GM18517 (cell line): ENCODE data around the gene NARS2.

Experiments
- ATAC-seq: cut with Tn5 transposase; IDR thresholded peaks from one replicate; pipeline ENCODE4 v1.9.1; 2021; ENCODE audit warnings: mild to moderate bottlenecking, moderate library complexity; ENCODE audit not compliant: unreplicated experiment

NARS2 gene

GRCh38 chr11:78417175-78417887 is 157.3 kb downstream of the NARS2 start, which contains the start of gene GAB2:
GAB2 (minus strand) TSS chr11:78417820; CDS start chr11:78417720, 100 bp downstream.
- ATAC-seq: peak; percentile 10

GRCh38 chr11:78416285-78417174 is 158.1 kb downstream of the NARS2 start:
- ATAC-seq: peak; percentile 63

GRCh38 chr11:78415338-78415737 is 159.3 kb downstream of the NARS2 start:
- no peak for ATAC-seq

DNA sequence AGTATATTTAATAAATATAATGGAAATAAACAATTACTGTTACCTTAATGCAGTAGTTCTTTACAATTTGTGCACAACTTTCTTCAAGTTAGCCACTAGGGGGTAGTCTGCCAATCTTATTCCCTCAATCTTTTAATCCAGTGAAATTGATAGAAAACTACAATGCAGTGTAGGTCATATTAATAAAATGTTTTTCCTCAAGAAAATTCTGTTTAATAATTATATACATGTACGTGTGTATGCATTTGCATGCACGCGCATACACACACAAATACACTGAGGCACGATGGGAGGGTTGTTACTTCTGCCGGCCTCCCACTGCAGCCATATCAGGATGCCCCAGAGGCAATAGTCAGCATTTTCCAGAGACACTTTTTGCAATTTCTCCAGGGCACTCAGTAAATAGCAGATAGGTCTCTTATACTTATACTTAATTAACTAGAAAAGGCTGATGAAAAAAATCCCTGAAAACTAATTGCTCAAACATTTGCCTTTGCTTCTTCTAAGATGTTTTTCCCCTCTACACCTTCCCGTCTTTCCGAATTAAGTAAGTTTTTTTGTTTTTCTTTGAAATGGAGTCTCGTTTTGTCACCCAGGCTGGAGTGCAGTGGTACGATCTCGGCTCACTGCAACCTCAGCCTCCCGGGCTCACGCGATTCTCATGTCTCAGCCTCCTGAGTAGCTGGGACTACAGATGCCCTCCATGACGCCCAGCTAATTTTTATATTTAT is 160.2 kb downstream of the NARS2 start:
- ATAC-seq: no peak

DNA sequence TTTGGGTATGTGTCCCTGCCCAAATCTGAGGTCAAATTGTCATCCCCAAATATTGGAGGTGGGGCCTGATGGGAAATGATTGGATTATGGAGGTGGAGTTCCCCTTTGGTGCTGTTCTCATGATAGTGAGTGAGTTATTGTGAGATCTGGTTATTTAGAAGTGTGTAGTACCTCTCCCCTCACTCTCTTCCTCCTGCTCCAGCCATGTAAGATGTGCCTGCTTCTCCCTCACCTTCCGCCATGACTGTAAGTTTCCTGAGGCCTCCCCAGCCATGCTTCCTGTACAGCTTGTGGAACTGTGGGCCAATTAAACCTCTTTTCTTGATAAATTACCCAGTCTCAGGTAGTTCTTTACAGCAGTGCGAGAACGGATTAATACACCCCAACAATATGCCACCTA is 166.0 kb downstream of the NARS2 start:
- no peak for ATAC-seq

DNA sequence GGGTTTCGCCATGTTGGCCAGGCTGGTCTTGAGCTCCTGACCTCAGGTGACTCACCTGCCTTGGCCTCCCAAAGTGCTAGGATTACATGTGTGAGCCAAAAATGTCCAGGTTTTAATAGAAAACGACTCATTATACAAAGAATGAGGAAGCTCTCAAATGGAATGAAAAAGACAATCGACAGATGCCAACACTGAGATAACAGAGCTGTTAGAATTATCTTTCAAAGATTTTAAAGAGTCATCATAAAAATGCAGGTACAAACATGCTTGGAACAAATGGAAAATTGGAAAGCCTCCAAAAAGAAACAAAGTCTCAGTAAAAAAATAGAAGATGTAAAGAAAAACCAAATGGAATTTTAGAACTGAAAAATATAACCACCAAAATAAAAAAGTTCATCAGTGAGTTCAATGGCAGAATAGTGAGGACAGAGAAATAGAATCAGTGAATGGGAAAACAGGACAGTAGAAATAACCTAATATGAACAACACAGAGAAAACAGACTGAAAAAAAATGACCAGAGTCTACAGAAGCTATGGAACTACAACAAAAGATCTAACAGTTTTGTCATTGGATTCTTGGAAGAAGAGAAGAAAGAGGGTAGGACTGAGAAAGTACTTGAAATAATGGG is 168.0 kb downstream of the NARS2 start:
- ATAC-seq: no peak

DNA sequence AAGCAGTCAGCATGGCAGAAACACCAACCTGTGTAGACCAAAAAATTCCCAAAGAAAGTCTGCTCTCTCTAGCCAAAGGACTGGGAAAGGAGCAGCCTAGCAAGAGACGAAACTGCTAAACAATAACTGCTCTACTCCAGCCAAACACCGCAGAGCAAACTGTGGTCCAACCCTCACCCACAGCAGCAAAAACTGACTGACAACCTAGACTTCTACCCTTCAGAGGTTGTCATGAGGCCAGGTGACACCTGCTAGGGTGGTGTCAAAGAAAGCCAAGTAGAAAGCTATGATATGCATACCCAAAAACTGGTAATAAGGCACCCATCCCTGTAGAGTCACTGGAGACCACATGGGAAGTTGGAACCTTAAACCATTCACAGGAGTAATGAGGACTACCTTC is 168.9 kb downstream of the NARS2 start:
- ATAC-seq: no peak

DNA sequence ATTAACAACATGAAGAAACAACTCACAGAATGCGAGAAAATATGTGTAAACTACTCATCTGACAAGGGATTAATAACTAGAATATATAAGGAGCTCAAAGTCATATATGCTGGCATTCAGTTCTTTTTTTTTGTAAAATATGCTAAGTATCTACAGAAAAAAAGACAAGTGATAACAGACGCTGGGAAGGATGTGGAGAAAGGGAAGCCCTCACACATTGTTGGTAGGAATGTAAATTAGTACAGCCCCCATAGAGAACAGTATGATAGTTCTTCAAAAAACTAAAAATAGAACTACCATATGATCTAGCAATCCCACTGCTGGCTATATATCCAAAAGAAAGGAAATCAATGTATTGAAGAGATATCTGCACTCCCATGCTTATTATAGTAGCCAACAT is 170.9 kb downstream of the NARS2 start:
- ATAC-seq: no peak

DNA sequence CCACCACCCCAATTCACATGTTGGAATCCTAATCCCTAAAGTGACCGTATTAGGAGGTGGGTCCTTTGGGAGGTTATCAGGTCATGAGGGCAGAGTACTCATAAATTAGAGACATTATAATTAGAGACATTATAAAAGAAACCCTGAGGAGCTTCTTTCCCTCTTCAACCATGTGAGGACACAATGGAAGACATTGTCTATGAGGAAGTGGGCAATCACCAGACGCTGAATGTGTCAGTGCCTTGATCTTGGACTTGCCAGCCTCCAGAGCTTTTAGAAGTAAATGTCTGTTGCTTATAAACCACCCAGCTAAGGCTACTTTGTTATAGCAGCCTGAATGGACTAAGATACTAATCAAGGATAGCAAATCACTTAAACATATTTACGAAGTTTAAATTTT is 171.8 kb downstream of the NARS2 start:
- ATAC-seq: no peak

DNA sequence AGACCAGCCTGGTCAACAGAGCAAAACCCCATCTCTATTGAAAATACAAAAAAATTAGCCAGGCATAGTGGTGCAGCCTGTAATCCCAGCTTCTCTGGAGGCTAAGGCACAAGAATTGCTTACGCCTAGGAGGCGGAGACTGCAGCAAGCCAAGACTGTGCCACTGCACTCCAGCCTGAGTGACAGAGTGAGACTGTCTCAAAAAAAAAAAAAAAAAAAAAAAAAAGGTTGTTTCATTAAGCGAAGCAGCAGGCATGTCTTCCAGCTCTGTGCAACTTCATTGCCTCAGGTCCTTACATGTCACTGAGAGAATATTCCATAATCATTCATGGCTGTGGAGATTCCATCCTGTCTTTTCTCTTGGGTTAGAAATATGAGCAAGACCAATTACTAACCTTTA is 174.0 kb downstream of the NARS2 start:
- no peak for ATAC-seq

- no peak for ATAC-seq
These were observed 174.5 kb downstream of the NARS2 start for GRCh38 chr11:78400116-78400515.

DNA sequence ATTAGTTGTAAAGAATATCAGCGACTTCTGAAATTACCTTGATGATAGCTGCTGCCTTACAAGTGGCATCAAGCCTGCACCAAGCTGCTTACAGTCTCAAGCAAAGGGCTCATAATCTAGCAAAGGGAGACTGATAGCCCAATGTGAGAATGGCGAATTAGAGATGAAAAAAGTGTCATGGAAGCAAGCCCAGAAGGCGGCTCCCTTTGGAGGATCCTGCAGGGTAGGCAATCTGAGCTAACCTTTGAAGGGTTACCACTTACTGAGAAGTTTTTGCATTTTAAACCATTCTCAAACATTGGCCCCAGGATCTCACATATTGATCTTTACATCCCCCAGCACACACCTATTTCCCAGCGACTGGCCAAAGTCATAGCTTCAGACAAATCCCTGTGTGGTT is 175.5 kb downstream of the NARS2 start:
- no peak for ATAC-seq

DNA sequence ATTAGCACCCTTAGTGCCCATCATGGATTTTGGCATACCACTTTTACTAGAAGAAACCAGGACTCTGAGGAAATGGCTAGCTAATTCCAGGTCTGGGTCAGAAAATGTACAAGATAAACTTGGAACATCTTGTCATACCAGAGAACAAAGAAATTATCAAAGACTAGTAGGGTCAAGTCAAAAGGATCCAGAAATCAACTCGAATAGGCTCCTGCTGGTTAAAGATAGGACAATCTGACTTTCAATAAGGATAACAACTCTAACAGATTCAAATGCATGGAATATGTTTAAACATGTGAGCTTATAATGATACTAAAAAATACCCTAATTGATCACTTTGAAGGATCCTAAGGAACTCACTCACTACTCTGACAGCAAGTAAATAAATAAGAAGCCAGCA is 175.9 kb downstream of the NARS2 start:
- ATAC-seq: no peak

DNA sequence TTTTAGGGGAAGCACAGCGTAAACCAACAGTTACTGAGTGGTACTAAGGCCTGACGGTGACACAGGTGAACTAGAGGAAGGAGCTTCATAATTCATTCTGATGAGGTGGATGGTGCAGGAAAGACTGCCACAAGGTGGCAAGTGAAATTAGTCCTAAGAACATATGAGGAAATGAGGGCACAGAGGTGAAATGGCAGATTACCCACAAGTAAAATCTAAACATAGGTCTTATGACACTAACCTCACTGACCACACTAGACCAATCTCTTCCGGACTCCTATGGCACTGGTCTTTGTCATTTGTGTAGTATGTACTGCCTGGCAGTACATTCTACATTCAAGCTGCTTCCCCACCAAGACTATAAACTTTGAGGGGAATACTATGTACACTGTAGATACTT is 177.3 kb downstream of the NARS2 start:
- peak; percentile 89 for ATAC-seq

DNA sequence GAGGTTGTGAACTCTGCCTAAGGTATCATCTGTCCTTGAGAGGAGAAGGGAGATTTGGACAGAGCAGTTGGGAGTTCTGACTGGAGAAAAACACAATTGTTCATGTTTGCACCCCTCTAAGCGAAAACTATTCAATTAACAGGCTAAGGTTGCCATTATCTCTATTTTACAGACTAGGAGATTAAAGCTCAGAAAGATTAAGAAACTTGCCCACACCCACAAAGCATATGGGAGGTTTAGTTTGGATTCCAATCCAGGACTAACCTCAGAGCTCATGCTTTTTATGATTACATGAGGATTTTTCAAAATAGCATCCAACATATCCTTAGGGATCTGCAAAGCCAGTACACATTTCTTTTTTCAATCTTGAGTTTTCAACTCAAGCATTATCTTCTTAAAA is 179.1 kb downstream of the NARS2 start:
- ATAC-seq: no peak

DNA sequence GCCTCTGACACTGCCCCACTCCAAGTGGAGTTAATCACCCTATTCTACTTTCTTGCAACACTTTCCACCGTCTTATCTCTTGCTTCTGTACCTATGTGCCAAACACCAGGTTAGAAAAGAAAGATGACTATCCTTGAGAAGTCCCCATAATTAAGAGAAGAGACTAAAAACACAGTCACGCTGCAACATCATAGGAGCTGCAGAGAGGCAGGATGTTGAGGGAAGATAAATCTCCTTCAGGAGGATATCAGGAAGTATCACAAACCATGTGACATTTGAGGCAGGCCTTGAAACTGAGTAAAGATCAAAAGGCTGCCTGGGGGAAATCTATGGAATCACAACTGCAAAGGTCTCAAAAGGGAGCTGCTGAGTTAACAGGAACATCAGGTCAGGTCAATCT is 181.8 kb downstream of the NARS2 start:
- no peak for ATAC-seq

DNA sequence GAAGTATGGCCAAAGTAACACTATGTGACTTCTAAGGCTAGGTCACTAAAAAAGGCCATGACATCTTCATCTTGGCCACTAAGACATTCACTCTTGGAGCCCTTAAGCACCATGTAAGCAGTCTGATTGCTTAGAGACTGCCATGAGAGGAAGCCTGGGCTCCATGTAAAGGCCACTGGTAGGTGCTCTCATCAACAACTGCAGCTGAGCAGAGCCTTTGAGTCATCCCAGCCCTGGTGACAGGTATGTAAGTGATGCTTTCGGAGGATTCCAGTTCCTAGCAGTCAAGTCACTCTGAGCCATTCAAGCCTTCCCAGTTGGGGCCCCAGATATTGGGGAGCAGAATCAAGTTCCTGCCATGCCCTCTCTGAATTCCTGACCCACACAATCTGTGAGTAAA is 183.2 kb downstream of the NARS2 start:
- no peak for ATAC-seq

DNA sequence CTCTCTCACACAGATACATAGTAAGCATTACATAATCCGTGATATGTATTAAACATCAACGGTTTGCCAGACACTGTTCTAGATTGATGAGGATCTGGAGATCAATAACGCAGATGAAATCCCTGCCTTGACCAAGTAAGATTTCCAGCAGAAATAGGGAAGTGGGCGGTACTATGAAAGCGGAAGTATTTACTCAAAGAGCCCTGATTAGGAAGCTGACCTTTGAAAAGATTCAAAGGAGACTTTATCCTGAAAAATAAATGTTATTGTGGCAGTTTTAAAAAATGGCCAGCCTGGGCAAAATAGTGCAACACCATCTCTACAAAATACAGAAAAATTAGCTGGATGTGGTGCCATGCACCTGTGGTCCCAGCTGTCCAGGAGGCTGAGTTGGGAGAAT is 183.9 kb downstream of the NARS2 start:
- ATAC-seq: no peak

- ATAC-seq: no peak
These were observed 188.3 kb downstream of the NARS2 start for GRCh38 chr11:78386215-78386941.
